ENCODE data around the gene RCBTB1. TPM values are rescaled to one million over a fixed set of nuclear protein-coding genes. Genes with fewer than 3 reads are reported as not detected.

RCBTB1 gene
- total RNA-seq, 1 donor from 2014 or later = 16.1 TPM

DNA sequence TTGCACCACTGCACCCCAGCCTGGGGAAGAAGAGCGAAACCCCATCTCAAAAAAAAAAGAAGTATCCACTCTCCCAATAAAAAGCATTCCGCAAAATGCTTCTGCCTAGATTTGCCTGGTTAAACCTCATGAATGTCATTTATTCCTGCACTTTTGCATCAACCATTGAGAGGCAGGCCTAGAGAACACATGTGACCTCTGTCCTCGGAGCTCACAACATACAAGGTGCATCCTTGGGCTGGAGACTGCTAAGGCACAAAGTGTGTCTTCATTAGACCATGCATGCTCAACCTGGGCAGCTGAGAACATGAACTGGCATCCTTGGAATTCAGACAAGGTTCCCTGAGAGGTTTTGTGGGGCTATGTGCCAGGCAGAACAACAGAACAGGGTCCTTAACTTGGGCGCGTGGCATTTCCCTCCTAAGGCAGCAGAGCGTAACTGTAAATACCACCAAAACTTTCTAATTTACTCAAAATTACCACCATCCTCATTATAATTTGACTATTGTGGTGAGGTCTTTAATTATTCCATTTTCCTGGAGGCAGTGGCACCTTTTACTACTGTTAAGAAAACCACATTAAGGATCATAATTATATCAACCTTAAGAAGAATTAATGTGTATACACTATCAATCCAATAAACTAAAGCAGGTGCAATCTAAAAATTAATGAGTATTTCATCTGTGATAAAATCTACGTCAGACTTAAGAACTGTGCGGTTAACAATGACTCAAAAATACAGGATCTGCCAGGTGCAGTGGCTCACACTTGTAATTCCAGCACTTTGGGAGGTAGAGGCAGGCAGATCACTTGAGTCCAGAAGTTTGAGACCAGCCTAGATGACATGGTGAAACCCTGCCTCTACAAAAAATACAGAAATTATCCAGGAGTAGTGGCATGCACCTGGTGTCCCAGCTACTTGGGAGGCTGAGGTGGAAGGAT, 13.8 kb downstream of the RCBTB1 start:
- H2AFZ ChIP-seq (ENCODE audit: low read depth, low read length) = no peak overlapping the region
- Mint-ChIP-seq H3K4me1 (ENCODE audit: low read depth, unreplicated experiment) (peaks cover 7% of the 10 kb centered on the region), H3K9me3 (ENCODE audit: unreplicated experiment) (no peaks in the 10 kb centered on the region), H3K27me3 (ENCODE audit: low read depth, unreplicated experiment) (no peaks in the 10 kb centered on the region), H3K4me3 (ENCODE audit: unreplicated experiment) (no peak overlapping the region), H3K36me3 (ENCODE audit: low read depth, unreplicated experiment) (peaks cover 7% of the 10 kb centered on the region), H3K27ac (ENCODE audit: unreplicated experiment) (no peak overlapping the region)
- H3K9ac ChIP-seq (ENCODE audit: low read length) = no peak overlapping the region
- TF ChIP-seq EZH2 (IDR thresholded peaks at IDR 0.05; ENCODE audit: insufficient read depth, low read length) = no peak
- TF ChIP-seq, protein P1, sequence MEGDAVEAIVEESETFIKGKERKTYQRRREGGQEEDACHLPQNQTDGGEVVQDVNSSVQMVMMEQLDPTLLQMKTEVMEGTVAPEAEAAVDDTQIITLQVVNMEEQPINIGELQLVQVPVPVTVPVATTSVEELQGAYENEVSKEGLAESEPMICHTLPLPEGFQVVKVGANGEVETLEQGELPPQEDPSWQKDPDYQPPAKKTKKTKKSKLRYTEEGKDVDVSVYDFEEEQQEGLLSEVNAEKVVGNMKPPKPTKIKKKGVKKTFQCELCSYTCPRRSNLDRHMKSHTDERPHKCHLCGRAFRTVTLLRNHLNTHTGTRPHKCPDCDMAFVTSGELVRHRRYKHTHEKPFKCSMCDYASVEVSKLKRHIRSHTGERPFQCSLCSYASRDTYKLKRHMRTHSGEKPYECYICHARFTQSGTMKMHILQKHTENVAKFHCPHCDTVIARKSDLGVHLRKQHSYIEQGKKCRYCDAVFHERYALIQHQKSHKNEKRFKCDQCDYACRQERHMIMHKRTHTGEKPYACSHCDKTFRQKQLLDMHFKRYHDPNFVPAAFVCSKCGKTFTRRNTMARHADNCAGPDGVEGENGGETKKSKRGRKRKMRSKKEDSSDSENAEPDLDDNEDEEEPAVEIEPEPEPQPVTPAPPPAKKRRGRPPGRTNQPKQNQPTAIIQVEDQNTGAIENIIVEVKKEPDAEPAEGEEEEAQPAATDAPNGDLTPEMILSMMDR (IDR thresholded peaks at IDR 0.05; ENCODE audit: insufficient read depth, low read depth, low read length) = no peak
- H3K36me3 ChIP-seq (ENCODE audit: insufficient read depth, low read length) = no peaks in the 10 kb centered on the region
- H3K27me3 ChIP-seq (ENCODE audit: insufficient read depth, low read length) = no peaks in the 10 kb centered on the region
- peaks cover 3% of the 10 kb centered on the region for H3K79me2 ChIP-seq (ENCODE audit: insufficient read depth, low read length)
- DNase-seq (ENCODE audit: low read depth) = no peak
- no peak overlapping the region for H3K27ac ChIP-seq (ENCODE audit: low read depth, low read length)
- H3K4me3 ChIP-seq (ENCODE audit: insufficient read depth, low read depth, low read length) = no peak overlapping the region
- no peaks in the 10 kb centered on the region for H3K4me1 ChIP-seq (ENCODE audit: insufficient read depth, low read length)
- no peak for FAIRE-seq
- no peaks in the 10 kb centered on the region for H3K9me3 ChIP-seq (ENCODE audit: insufficient read depth, low read depth, low read length)
- peaks cover 12% of the 10 kb centered on the region for H4K20me1 ChIP-seq (ENCODE audit: insufficient read depth, low read length)
- no peak overlapping the region for H3K4me2 ChIP-seq (ENCODE audit: low read length)

- Histone ChIP-seq H3K9ac (ENCODE audit: low read length) (no peak overlapping the region), H3K9me3 (ENCODE audit: insufficient read depth, low read depth, low read length) (no peaks in the 10 kb centered on the region), H3K4me2 (ENCODE audit: low read length) (no peak overlapping the region), H3K4me1 (ENCODE audit: insufficient read depth, low read length) (no peaks in the 10 kb centered on the region), H3K79me2 (ENCODE audit: insufficient read depth, low read length) (peaks cover 3% of the 10 kb centered on the region), H4K20me1 (ENCODE audit: insufficient read depth, low read length) (peaks cover 12% of the 10 kb centered on the region), H2AFZ (ENCODE audit: low read depth, low read length) (no peak overlapping the region), H3K36me3 (ENCODE audit: insufficient read depth, low read length) (no peaks in the 10 kb centered on the region), H3K27me3 (ENCODE audit: insufficient read depth, low read length) (no peaks in the 10 kb centered on the region), H3K27ac (ENCODE audit: low read depth, low read length) (no peak overlapping the region), H3K4me3 (ENCODE audit: insufficient read depth, low read depth, low read length) (no peak overlapping the region)
- no peak for FAIRE-seq
- Mint-ChIP-seq H3K36me3 (ENCODE audit: low read depth, unreplicated experiment) (peaks cover 13% of the 10 kb centered on the region), H3K9me3 (ENCODE audit: unreplicated experiment) (no peaks in the 10 kb centered on the region), H3K27ac (ENCODE audit: unreplicated experiment) (no peak overlapping the region), H3K4me1 (ENCODE audit: low read depth, unreplicated experiment) (peaks cover 7% of the 10 kb centered on the region), H3K4me3 (ENCODE audit: unreplicated experiment) (no peak overlapping the region), H3K27me3 (ENCODE audit: low read depth, unreplicated experiment) (no peaks in the 10 kb centered on the region)
- no peak for TF ChIP-seq EZH2 (IDR thresholded peaks at IDR 0.05; ENCODE audit: insufficient read depth, low read length)
- TF ChIP-seq, protein P1 (IDR thresholded peaks at IDR 0.05; ENCODE audit: insufficient read depth, low read depth, low read length) = no peak
- DNase-seq (ENCODE audit: low read depth) = peak; percentile 18
Observed at GRCh38 chr13:49569993-49570689, 15.2 kb downstream of the RCBTB1 start.

Measured in astrocyte (in vitro differentiated cells and primary cell).